GM10248 (cell line): ENCODE data around the gene SETD4.
A peak's percentile ranks its signal among the peaks of the same experiment; 100 is the strongest.

Experiments used
- CTCF ChIA-PET: fragments of 300-600 bp; sonication (Branson Sonifier 250); formaldehyde crosslinking; extraction: SDS; loops from one replicate; lab custom pipeline; 2021; ENCODE audit warnings: antibody characterized with exemption; lab: Yijun Ruan, JAX
- POLR2A ChIA-PET: fragments of 350-650 bp; sonication (Branson Sonifier 250); formaldehyde crosslinking; extraction: SDS; loops from one replicate; lab custom pipeline; 2020; ENCODE audit warnings: antibody characterized with exemption; lab: Yijun Ruan, JAX
- DNase-seq: peaks from one replicate; pipeline ENCODE4 v3.0.0; 2012; ENCODE audit errors: extremely low spot score
- TF ChIP-seq, protein P1 (sequence below): IDR thresholded peaks from 2 replicates; pipeline ENCODE4 v1.5.1; 2012; ENCODE audit warnings: mild to moderate bottlenecking, low read depth; ENCODE audit errors: extremely low read depth, missing control alignments, control extremely low read depth

Gene SETD4

DNA sequence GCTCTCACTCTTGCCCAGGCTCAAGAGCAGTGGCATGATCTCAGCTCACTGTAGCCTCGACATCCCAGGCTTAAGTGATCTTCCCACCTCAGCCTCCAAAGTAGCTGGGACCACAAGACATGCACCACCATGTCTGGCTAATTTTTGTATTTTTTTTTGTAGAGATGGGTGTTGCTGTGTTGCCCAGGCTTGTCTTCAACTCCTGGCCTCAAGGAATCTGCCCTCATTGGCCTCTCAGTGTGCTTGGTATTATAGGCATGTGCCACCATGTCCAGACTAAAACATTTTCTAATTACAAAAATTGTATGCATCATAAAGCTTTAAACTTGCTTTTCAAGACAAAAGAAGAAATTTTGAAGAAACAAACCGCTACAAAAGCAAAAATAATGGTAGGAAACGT, 29.6 kb upstream of the SETD4 start:
- no peak for DNase-seq
- CTCF ChIA-PET: interaction anchor here (1.0 kb wide), 1 partner anchor 23 kb away, joined by 4 read pairs; no protein-coding TSS in a partner anchor
- POLR2A ChIA-PET: no interaction called here
- TF ChIP-seq, protein P1, sequence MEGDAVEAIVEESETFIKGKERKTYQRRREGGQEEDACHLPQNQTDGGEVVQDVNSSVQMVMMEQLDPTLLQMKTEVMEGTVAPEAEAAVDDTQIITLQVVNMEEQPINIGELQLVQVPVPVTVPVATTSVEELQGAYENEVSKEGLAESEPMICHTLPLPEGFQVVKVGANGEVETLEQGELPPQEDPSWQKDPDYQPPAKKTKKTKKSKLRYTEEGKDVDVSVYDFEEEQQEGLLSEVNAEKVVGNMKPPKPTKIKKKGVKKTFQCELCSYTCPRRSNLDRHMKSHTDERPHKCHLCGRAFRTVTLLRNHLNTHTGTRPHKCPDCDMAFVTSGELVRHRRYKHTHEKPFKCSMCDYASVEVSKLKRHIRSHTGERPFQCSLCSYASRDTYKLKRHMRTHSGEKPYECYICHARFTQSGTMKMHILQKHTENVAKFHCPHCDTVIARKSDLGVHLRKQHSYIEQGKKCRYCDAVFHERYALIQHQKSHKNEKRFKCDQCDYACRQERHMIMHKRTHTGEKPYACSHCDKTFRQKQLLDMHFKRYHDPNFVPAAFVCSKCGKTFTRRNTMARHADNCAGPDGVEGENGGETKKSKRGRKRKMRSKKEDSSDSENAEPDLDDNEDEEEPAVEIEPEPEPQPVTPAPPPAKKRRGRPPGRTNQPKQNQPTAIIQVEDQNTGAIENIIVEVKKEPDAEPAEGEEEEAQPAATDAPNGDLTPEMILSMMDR: no peak

DNA sequence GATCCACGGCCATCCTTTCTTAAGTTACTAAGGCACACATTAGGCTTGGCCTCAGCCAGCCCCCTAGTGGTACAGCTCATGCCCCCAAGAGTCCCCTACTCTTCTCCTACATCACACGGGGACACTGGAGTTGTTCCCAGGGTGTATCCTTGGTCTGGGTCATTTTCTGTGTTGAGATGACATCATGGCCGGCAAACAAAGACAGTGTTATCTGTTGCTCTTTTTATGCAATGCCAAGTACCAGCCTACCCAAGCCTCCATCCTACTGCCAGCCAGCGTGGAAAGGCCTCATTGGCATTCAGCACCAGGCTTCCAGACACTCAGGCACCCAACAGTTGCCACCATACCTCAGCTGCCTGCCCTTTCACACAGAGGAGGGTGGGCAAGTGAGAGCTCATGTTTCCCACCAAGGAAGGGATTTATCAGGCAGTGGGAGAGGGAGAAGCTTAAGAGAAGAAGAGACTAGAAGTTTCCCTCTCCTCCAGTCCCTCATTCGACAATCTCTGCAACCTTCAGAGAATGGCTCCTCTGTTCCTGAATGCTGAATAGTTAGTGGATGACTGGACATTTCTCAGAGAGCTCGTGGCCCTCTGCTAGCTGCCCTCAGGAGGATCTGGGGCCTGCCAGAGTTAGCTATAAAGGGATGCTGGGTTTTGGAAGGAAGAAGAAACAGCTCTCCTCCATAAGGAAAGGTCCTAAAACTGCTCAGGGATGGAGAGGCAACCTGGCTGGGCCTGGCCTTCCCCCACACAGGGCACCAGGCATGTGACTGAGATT, 27.2 kb upstream of the SETD4 start:
- no peak for DNase-seq
- TF ChIP-seq, protein P1: no peak
- ChIA-PET CTCF (interaction anchor here (0.9 to 1.6 kb wide), 5 partner anchors 11 to 53 kb away, joined by 3 to 5 read pairs (median 3); no protein-coding TSS in a partner anchor), POLR2A (no interaction called here)

DNA sequence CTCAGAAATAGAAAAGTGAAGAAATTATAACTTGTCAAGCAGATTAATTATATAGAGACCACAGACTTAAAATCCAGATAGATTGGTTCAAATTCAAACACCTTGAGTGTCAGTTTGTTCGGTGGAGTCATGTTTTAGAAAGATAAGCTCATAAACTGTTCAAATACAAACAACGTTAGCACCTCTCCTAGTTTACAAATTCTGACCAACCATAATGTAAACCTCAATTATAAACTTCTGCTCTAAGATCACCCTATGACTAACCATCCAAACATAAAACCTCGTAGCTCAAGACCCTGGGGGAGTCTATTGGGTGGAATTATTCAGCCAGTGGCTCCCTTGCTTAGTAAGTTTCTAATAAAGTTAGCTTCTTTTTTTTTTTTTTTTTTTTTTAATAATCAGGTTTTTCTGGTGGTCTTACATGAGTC, 21.9 kb upstream of the SETD4 start:
- no peak for DNase-seq
- POLR2A ChIA-PET: no interaction called here
- CTCF ChIA-PET: interaction anchor here (1.0 to 1.3 kb wide), 3 partner anchors 10 to 31 kb away, joined by 3 to 7 read pairs (median 3); no protein-coding TSS in a partner anchor
- TF ChIP-seq, protein P1: no peak

DNA sequence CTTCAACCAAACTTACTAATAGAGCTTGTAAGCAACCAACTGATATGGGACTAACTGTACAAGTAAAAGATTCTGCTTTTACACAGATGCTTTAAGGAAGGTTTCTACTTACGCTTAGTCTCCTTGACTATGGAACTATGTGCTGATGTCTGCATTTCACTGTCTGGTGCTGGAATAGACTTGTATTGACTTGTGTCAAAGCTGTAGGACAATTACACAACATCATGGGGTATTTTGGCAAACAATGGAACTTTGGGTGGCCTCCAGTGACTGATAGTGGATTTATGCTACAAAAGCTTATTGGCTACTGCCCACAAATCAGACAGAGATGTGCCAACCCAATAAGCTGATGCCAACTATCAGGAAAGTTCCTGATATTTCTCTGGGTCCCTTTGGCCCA, 20.1 kb upstream of the SETD4 start:
- DNase-seq: no peak
- ChIA-PET CTCF (no interaction called here), POLR2A (no interaction called here)
- TF ChIP-seq, protein P1: no peak

DNA sequence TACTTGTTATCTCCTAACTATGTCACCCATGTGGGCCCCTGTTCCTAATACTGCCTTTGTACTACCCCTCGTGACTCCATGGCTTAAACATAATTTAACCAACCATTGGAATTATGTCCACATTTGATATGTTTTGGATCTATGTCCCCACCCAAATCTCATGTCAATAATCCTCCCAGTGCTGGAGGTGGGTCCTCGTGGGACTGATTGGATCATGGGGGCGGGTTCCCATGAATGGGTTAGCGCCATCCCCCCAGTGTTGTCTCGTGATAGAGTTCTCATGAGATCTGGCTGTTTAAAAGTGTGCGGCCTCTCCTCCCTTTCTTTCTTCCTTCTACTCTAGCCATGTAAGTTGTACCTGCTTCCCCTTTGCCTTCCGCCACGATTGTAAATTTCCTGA, 19.3 kb upstream of the SETD4 start:
- ChIA-PET POLR2A (no interaction called here), CTCF (interaction anchor here (0.7 kb wide), 1 partner anchor 32 kb away, joined by 3 read pairs; no protein-coding TSS in a partner anchor)
- TF ChIP-seq, protein P1: no peak
- no peak for DNase-seq

DNA sequence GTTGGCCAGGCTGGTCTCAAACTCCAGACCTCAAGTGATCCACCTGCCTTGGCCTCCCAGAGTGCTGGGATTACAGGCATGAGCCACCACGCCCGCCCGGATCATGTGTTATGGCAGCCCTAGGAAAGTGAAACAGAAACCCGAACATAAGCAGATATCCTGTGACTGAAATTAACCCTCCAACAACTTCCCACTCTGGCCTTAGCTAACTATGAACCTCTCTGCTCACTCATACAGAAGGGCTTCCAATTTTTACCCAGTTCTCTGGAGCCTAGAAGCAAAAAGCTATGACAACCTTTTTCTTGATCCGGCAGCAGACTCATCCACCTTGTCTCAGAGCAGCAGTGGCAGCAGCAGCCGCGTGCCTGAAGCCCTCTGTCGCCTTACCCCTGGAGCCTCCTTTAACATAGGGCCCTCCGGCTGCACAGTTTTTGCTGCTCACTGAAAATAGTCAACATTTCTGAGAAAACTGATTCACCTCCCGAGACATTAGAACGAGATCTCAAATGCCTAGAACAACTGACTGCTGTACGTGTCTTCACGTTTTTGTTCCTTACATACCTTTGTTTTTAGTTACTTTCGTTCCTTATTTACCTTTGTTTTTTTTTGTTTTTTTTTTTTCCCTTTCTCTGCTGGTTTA, 18.8 kb upstream of the SETD4 start:
- TF ChIP-seq, protein P1: no peak
- POLR2A ChIA-PET: no interaction called here
- CTCF ChIA-PET: interaction anchor here (0.7 to 1.6 kb wide), 2 partner anchors 33 to 45 kb away, joined by 3 read pairs; no protein-coding TSS in a partner anchor
- DNase-seq: peak; percentile 32
